K562 (cell line): Measurements from ENCODE around the gene LDLRAD3. TPM values are rescaled to one million over a fixed set of nuclear protein-coding genes. Genes with fewer than 3 reads are reported as not detected.

ENCODE experiments used
- EP400 ChIP-seq: fragments of 450-650 bp; IDR thresholded peaks from 2 replicates; pipeline ENCODE4 v1.6.1; 2017; ENCODE audit warnings: antibody characterized with exemption, mild to moderate bottlenecking, moderate library complexity
- GABPB2 ChIP-seq: fragments of 250-450 bp; sonication (Bioruptor Pico); conservative IDR thresholded peaks from 2 replicates; pipeline ENCODE4 v1.5.1; 2021; ENCODE audit warnings: mild to moderate bottlenecking
- MAX ChIP-seq: sonication (generic); formaldehyde crosslinking; IDR thresholded peaks from 2 replicates; pipeline ENCODE4 v1.9.0; 2022; ENCODE audit warnings: mild to moderate bottlenecking, missing genetic modification reagents
- MGA ChIP-seq: fragments of 450-650 bp; IDR thresholded peaks from 2 replicates; pipeline ENCODE4 v1.6.1; 2016; ENCODE audit warnings: mild to moderate bottlenecking, moderate library complexity
- RUNX1 ChIP-seq: sonication (generic); IDR thresholded peaks from 2 replicates; pipeline ENCODE4 v1.6.1; 2016; ENCODE audit warnings: antibody characterized with exemption, low read depth
- SMAD4 ChIP-seq: fragments of 250-450 bp; sonication (Bioruptor Pico); conservative IDR thresholded peaks from 2 replicates; pipeline ENCODE4 v1.8.0; 2021; ENCODE audit warnings: inconsistent platforms, mild to moderate bottlenecking, moderate library complexity
- ZNF316 ChIP-seq: fragments of 450-650 bp; IDR thresholded peaks from 2 replicates; pipeline ENCODE4 v1.6.1; 2016
- polyA plus RNA-seq, 8 experiments: library from polyadenylated mRNA; depleted of rRNA in 4 of 8; stranded (reverse) in 5 of 8; unstranded in 3 of 8; fragments of >200 nt; fragmentation: Nextera tagmentation in 2 of 8; fragmentation: Illumina TruSeq in 1 of 8; extraction: Ambion mirVana in 2 of 8; extraction: Trizol in 1 of 8; gene quantifications; 2 replicates each; pipeline versions ENCODE4 v1.2.1 to v1.2.3, GENCODE V29; 2011 to 2014; ENCODE audit warnings: inconsistent platforms in 1 of 8, missing spikeins in 1 of 8
- total RNA-seq, 7 experiments: library from RNA; depleted of rRNA in 6 of 7; stranded (reverse); fragments of >200 nt in 6 of 7; fragmentation: Illumina TruSeq in 2 of 7; extraction: Trizol in 2 of 7; gene quantifications; 2 replicates each; pipeline versions ENCODE4 v1.2.1 to v1.2.3, GENCODE V29; 2011 to 2021; ENCODE audit warnings: low replicate concordance in 1 of 7

LDLRAD3 gene
- total and polyA plus RNA-seq, 9 of the 15 experiments (the other 6 are each of a cell fraction or from before 2014, with no cell fraction given), result 0.73 to 7.2 (median 3.5) TPM

GRCh38 chr11:35943713-35944502, at the start of gene LDLRAD3 (continued):
- TF ChIP-seq MGA (peak; percentile 82), MAX (CRISPR knock-in tag) (no peak; the same call in 1 of the 2 replicates), RUNX1 (no peak), GABPB2 (CRISPR knock-in tag) (no peak), ZNF316 (0 out of 2 replicates have a peak, but pooled peaks have one; percentile 4), EP400 (no peak), SMAD4 (no peak)
